Stimulated activated CD4-positive, alpha-beta T cell treated with anti-CD3 and anti-CD28 coated beads, TNF-alpha, amount 100 ng/mL, for 24 hours (primary cell): Measurements from ENCODE around the gene ARHGEF5.
"Not testable (repeated sequence)": the region's sequence is repeated elsewhere in the genome, so short reads cannot be mapped to it uniquely, and the experiment has no call there.

Experiments used
- DNase-seq, 3 experiments: peaks; one replicate each; pipeline ENCODE4 v3.0.0-alpha.2; 2020; ENCODE audit warnings: low read depth in 3 of 3

The ARHGEF5 gene

DNA sequence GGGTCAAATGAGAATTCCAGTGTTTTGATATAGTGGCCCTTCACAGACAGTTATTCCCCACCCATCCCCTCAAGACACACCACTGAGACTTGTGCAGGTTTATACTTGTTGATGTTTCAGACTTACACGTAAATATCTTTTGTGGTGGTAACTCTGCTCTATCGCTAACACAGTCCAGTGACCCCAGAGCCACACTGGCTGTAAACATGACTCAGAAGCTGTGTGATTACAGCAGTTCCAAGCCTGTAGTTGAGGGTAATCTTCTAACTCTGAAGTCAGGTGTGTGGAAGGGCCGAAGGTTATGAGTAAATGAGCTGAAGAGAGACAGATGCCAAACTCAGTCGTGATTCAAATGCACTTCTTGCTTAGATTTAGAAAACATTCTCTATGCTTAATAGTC, 28.9 kb downstream of the ARHGEF5 start:
- DNase-seq, result no peak

GRCh38 chr7:144384555-144385245, 29.5 kb downstream of the ARHGEF5 start:
- DNase-seq, result peak in 2 of 3 experiments; percentile 16 to 56

DNA sequence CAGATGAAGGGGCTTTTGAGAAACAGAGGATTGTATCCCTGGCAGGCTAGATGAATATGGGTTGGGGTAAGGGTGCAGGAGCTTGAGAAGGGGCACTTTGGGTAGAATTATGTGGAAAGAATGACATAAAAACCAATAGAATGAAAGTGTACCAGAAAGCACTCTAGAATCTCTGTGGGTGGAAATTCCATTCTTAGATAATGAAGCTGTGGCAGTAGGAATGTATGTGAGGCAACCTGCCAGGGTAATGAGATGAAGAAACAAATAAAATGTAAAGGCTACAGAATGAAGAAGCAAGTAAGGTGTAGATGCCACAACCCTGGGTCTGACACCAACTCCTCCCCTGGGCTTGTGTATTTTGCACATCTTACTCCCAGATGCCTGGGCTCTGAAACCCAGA, 31.5 kb downstream of the ARHGEF5 start:
- DNase-seq, result no peak

DNA sequence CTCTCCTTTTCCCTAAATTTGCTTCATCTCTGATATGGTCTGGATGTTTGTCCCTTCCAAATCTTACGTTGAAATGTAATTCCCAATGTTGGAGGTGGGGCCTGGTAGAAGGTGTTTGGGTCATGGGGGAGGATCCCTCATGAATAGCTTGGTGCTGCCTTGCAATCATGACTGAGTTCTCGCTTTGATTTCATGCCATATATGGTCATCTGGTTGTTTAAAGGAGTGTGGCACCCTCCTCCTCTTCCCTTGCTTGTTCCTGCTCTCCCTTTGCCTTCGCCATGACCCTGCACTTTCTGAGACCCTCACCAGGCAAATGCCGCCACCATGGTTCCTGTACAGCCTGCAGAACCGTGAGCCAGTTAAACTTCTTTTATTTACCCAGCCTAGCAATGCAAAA, 33.7 kb downstream of the ARHGEF5 start:
- DNase-seq, result no peak

DNA sequence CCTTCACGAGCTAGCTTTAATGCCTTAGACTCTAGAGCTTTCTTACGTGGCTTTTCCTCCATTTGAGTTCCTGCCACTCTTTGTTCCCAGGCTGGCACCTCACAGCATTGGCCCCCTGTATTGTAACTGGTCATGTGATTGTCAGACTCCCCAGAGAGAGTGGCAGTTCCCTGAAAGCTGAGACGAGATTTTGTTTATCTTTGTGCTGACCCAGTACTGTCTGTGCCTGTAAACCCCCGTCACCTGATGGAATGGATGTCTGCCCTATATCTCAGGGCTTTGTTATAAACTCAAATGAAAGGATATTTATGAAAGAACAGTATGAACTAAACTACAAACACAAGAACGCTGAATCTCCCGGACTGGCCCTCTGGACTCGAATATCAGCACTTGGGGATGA, 35.3 kb downstream of the ARHGEF5 start:
- DNase-seq, result no peak

DNA sequence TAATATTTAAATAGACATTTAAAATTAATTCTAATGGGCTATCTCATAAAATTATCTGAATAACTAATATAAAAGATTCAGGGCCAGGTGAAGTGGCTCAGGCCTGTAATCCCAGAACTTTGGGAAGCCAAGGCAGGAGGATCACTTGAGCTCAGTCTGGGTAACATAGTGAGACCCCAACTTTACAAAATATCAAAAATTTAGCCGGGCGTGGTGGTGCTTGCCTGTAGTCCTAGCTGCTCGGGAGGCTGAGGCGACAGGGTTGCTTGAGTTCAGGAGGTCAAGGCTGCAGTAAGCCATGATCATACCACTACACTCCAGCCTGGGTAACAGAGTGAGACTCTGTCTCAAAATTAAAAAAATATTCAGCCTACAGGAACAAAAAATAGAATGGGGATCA, 35.8 kb downstream of the ARHGEF5 start:
- DNase-seq, result no peak

- no peak for DNase-seq
These were observed 36.6 kb downstream of the ARHGEF5 start for GRCh38 chr7:144391823-144392255.

- no peak for DNase-seq
These were observed 41.9 kb downstream of the ARHGEF5 start for GRCh38 chr7:144397086-144397485.

GRCh38 chr7:144398291-144398690, 43.1 kb downstream of the ARHGEF5 start:
- DNase-seq, result no peak

DNA sequence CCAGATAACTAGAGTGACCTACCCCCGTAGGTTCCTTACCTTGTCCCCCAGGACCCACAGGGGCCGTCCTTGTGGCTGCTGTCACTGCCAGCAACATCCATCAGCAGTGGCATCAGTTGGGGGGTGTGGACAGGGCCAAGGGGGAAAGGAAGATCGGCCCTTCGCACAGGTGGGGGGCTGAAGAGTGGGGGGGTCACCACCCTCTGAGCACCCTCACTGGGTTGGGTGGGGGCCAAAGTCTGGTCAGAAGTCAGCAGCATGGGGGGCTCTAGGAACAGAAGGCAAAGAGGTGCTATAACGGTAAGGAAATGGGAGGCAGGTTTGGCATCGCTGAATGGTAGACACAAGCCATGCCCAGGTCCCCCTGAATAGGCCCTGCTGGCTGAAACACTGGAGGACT, 43.7 kb downstream of the ARHGEF5 start:
- DNase-seq, result no peak

- DNase-seq, result no peak
These were observed 44.7 kb downstream of the ARHGEF5 start for GRCh38 chr7:144399946-144400345.

GRCh38 chr7:144401490-144401889, 46.3 kb downstream of the ARHGEF5 start:
- no peak for DNase-seq

GRCh38 chr7:144403102-144403501, 47.9 kb downstream of the ARHGEF5 start:
- no peak for DNase-seq

GRCh38 chr7:144403649-144404061, 48.5 kb downstream of the ARHGEF5 start, which contains the start of gene NOBOX:
Gene NOBOX, minus strand, starts transcription at chr7:144403693.
- no peak for DNase-seq

- no peak for DNase-seq
These were observed 49.7 kb downstream of the ARHGEF5 start for GRCh38 chr7:144404946-144405345.

- no peak for DNase-seq
These were observed 52.2 kb downstream of the ARHGEF5 start for GRCh38 chr7:144407266-144407931.

DNA sequence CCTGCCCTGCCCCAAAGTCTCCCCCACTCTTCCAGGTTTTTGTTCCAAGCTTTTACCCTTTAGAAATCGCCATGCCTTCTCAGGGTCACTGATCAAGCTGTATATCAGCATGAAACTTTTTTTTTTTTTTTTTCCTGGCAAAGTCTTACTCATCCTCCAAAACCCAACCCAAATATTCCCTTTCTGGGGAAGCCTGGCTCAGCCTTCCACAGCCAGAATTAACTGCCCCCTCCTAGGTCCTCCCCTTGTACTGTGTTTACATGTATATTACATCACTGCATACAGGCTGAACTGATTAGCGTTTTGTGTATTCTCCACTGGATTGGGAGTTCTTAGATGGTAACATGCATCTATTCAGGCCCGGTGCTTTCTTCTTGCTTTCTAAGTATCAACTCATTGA, 52.9 kb downstream of the ARHGEF5 start:
- no peak for DNase-seq

- no peak for DNase-seq
These were observed 55.2 kb downstream of the ARHGEF5 start for GRCh38 chr7:144410441-144410840.

GRCh38 chr7:144414815-144415214, 59.6 kb downstream of the ARHGEF5 start:
- DNase-seq, result no peak

DNA sequence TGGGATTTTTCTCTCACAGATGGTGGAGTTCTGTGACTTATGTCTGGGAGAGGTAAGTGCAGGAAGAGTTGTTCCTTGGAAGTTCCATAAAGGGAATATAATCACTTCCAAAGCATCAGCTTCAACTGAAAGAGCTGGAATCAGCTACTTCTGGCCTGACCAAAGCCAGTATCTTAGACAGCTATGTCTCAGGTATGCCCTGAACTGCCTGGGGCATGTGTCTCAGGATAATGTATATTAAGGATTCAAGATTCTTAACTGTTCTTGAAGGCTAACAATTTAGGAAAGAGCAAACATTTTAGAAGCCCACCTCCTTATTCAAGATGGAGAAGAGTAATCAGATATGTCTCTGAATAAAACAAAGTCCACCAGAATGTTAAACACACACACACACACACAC, 60.7 kb downstream of the ARHGEF5 start:
- no peak for DNase-seq

GRCh38 chr7:144416341-144416740, 61.1 kb downstream of the ARHGEF5 start:
- no peak for DNase-seq

DNA sequence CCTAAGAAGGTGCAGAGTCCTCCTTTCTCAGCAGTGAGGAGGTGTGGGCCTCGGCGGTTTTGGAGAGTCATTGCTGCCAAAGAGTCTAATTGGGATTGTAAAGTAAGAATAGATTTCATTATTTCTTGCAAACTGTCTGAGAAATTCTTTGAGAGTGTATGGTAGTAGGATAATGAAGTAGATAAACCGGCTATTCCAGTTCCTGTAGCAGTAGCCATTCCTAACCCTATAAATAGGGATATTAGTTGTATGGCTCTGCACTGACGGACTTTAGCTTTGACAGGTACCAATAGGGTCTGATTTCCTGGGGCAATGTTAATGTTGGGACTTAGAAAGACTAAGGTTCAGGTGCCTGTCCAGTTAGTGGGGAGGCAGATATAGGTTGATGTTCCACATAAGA, 63.7 kb downstream of the ARHGEF5 start:
- not testable (repeated sequence) for DNase-seq

GRCh38 chr7:144427539-144427938, 72.3 kb downstream of the ARHGEF5 start:
- DNase-seq, result not testable (repeated sequence)
